Activated CD8-positive, alpha-beta memory T cell treated with anti-CD3 and anti-CD28 coated beads for 24 hours (primary cell): ENCODE results near the gene ANKMY2.

ENCODE experiments used
- DNase-seq: peaks from one replicate; pipeline ENCODE4 v3.0.0-alpha.2; 2020

The ANKMY2 gene

GRCh38 chr7:16657656-16658279 lies 12.2 kb upstream of the ANKMY2 start:
- DNase-seq: no peak

GRCh38 chr7:16656141-16656540 lies 10.6 kb upstream of the ANKMY2 start:
- no peak for DNase-seq

- no peak for DNase-seq
Measured at GRCh38 chr7:16655394-16655793, 9.8 kb upstream of the ANKMY2 start.

- no peak for DNase-seq
Measured at GRCh38 chr7:16652888-16653287, 7.3 kb upstream of the ANKMY2 start.

DNA sequence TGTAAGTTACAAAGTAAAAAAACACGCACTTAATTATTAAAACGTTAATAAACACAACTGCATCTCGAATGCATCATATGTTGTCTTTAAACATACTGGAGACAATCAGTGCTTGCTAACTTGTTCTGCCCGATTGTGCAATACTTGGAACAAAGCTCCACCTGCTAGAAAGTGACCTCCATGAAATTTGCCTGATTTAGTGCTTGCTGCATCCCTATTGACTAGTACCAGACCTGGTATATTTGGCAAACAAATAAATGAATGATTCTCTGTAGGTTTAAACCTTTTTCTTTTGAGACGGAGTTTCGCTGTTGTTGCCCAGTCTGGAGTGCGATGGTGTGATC lies 6.7 kb upstream of the ANKMY2 start:
- DNase-seq: no peak

DNA sequence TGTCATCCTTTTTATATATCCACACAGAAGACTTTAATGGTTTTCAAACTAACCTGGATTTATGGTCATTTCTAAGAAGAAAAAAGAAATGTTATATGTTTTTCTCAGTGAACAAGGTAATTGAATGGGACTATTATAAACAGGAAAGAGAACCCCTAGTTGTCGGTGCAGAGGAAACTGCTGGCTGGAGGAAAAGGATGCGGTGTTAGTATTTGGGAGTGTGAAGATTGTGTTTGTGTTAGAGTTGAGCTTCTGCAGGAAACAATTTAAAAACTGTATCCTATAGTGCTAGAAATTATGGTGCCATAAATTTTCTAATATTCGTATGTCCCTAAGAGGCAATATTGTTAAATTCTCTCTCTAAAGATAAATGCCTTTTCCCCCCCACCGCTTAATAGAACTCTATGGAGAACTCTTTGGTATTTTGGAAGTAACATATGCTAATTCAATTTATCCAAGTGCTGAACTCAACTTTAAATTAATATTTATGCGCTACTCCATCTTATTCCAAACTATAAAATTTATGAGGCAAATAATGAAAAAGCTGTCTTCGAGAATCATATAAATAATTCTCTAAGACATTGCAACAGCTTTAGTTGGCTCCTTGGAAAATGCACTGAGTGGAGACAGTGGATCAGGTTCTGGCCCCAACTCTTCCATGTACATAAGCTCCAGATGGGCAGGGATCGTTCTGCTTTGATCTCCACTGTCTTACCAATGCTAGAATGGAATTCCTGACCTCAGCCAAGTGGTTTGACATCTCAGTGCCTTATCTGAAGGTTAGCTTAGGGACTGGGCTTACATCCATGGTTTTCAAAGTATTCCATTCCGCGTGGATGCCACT lies 6.1 kb upstream of the ANKMY2 start:
- no peak for DNase-seq

GRCh38 chr7:16650266-16650665 lies 4.7 kb upstream of the ANKMY2 start:
- no peak for DNase-seq

- no peak for DNase-seq
Measured at GRCh38 chr7:16649196-16649595, 3.6 kb upstream of the ANKMY2 start.

DNA sequence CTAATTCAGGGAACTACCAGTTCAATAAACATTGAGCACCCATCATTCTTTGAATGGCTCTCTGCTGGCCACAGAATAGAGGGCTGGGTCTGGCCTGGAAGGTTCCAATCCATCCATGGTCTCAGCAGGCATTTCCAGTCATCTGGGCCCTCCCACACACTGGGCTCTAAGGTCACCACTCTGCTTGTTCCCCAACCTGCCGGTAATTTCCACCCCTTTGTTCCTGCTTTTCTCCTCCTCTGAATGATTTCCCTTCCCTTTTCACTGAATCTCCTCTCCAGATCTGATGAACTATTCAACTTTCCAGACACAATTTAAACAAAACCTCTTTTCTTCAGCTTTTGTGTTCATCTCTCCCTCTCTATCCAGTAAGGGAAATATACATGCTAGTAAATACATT lies 3.0 kb upstream of the ANKMY2 start:
- DNase-seq: no peak

GRCh38 chr7:16647435-16647960 lies 1.9 kb upstream of the ANKMY2 start:
- no peak for DNase-seq

GRCh38 chr7:16646472-16647072 lies 1.0 kb upstream of the ANKMY2 start:
- DNase-seq: no peak

GRCh38 chr7:16644636-16645592 lies 640 bp downstream of the ANKMY2 start:
- DNase-seq: peak; percentile 81

- no peak for DNase-seq
Measured at GRCh38 chr7:16644157-16644556, 1.4 kb downstream of the ANKMY2 start.

GRCh38 chr7:16638282-16639280 lies 7.0 kb downstream of the ANKMY2 start:
- DNase-seq: no peak

DNA sequence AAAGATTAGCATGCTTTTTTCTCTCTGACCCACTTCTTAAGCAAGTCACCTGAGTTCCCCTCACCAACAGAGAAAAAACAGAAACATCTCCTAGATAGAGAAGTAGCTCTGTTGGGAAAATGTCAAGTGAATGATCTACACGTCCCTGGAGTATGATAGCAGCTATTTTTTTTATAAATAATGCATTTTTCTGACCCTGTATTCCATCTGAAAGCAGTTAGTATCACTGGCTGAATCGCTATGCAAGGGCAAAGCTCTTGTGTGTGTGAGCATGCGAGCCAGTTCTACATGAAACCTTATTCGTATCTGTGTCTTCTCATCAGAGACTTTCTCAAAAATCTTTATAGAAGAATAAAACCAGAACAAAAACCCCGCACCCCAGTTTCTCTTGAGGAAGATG lies 8.2 kb downstream of the ANKMY2 start:
- no peak for DNase-seq

- DNase-seq: no peak
Measured at GRCh38 chr7:16636555-16637101, 8.9 kb downstream of the ANKMY2 start.

DNA sequence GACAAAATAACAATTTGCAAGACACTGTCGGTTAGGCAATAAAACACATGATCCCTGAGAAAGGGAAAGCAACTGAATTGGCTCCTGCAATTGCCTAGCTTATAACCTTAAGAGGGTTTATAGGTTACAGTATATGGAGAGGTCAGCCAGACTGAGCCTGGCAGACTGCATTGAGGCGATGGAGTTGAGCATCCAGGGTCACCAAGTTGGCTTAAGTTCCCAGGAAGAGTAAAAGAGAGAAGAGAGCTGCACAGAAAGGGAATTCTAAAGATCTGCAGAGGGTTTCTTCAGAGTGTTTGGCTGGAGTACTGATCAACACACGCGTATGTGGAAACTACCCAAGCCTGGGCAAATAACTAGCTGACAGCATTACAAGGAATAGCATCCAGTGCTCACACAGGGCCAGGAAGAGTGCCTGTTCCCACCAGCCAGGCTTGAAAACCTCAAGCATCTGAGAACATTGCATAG lies 11.2 kb downstream of the ANKMY2 start:
- no peak for DNase-seq

GRCh38 chr7:16630654-16631053 lies 14.9 kb downstream of the ANKMY2 start:
- DNase-seq: no peak

DNA sequence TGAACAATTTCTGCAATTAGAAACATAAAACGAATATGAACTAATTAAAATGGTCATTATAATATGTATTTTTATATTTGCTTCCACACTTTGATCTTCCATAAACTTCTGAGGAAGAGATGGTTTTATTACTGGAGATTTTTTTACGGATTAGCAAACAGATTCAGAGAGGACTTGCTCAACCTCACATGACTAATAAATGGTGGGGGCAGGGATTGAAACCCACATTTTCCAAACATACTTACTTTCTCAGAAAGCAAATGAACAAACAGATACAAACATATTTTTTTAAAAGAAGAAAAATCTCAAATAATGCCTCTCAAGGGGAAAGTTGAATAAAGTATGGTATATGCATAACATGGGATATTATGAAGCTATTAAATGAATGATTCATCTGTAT lies 18.3 kb downstream of the ANKMY2 start:
- no peak for DNase-seq

- no peak for DNase-seq
Measured at GRCh38 chr7:16626388-16626787, 19.2 kb downstream of the ANKMY2 start.

- no peak for DNase-seq
Measured at GRCh38 chr7:16619979-16620408, 25.6 kb downstream of the ANKMY2 start.
